Stimulated activated CD4-positive, alpha-beta T cell treated with anti-CD3 and anti-CD28 coated beads, Interleukin-2, amount 100 ng/mL, for 4 hours (primary cell): ENCODE results near the gene NCAN.
A peak's percentile ranks its signal among the peaks of the same experiment; 100 is the strongest.
"Not testable (repeated sequence)": the region's sequence is repeated elsewhere in the genome, so short reads cannot be mapped to it uniquely, and the experiment has no call there.

ENCODE experiments used
- DNase-seq: peaks from one replicate; pipeline ENCODE4 v3.0.0-alpha.2; 2020; ENCODE audit warnings: low read depth

NCAN gene

GRCh38 chr19:19211499-19212420, at the start of gene NCAN:
Gene NCAN (plus strand): TSS chr19:19211958. CDS start chr19:19216954, 4,996 bp downstream.
- no peak for DNase-seq

- DNase-seq: no peak
These were observed 49.3 kb upstream of the NCAN start for GRCh38 chr19:19162495-19162894.

DNA sequence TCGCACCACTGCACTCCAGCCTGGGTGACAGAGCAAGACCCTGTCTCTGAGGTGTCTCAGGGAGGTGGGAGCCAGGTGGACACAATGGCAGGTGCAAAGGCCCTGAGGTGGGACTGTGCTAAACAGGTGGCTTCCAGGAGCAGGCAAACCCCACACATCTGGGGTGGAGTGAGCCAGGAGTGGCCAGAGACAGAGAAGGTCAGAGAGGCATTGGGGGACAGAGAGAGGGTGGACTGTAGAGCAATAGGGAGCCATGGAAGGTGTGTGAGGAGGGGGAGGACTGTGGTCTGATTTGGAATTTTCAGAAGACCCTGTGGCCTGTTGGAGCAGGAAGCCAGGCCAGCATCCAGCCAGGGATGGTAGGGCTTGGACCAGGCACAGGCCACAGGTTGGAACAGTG, 46.4 kb upstream of the NCAN start:
- DNase-seq: no peak

- DNase-seq: no peak
These were observed 44.1 kb upstream of the NCAN start for GRCh38 chr19:19167612-19168011.

GRCh38 chr19:19169236-19170052, 42.3 kb upstream of the NCAN start:
- DNase-seq: no peak

- peak; percentile 66 for DNase-seq
These were observed 41.5 kb upstream of the NCAN start, which contains the start of gene MEF2B for GRCh38 chr19:19170053-19170872. Gene MEF2B (minus strand): TSS chr19:19170263. CDS start chr19:19150735, 19,528 bp downstream.

- no peak for DNase-seq
These were observed 40.7 kb upstream of the NCAN start for GRCh38 chr19:19170873-19171672.

DNA sequence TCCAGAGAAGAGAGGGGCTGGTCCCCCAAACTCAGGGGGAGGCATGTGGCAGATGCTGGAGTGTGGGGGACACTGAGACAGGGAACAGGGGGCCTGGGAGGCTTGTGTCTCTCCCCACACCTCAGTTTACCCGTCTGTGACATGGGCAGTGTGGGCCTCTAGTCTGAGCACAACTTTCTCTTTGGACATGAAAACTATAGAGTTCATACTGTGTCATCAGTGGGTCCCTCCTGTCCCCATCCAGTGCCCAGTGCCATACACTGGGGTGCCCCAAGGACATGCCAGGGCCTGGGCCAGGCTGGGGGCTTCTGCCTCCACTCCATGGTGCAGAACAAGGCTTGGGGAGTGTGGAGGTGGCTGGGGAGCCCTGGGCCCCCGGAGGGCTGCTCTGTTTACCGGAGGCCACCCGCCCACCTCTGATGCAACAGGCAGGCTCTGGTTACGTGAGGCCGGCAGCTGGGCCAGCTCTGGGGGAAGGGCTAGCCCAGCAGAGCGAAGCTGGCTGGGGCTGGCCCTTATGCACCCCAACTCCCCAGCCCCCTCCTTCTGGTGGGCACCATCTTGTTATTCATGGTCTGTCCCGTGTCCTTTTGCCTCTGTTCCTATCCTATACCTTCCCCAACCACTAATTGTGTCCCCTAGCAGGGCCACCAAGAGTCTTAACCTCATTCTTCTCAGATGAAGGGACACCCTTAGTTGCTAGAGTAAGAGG, 39.8 kb upstream of the NCAN start:
- DNase-seq: no peak

- not testable (repeated sequence) for DNase-seq
These were observed 38.5 kb upstream of the NCAN start for GRCh38 chr19:19173243-19173642.

- no peak for DNase-seq
These were observed 34.8 kb upstream of the NCAN start for GRCh38 chr19:19176950-19177349.

DNA sequence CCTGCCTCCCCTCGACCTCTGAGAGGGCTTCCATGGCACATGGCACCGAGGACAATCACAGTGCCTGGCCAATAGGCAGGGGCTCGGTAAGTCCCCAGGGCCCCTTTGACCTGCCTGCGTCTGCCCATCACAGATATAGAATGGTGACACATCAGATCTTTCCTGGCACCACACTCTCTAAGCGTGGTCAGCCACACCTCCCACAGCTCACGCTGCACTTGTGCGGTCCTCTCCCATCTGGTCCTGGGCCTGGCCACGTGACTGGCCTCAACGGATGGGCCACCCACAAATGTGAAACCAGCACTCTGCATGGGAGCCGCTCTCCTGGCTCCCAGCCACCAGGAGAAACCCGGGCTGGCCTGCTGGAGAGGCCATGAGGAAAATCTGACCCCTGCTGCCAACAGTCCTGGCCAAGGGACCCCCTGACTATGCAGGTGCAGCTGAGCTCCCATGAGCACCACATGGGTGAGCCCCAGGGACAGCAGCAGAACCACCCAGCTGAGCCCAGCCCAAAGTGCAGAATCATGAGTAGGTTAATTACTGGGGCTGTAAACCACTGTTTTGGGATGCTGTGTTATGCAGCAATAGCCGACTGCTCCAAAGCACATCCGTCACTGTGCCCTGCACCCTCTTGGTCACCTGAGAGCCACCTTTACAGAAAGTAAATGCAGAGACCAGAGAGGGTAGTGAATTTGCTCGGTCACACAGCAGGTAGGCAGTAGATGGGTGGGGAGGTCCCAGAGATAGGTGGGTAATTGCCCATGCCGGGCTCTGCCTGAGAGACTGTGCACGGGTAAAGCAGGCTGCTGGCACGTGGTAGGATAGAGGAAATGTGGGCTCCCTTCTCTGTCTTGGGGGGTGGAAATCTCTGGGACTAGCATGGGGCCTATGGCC, 32.0 kb upstream of the NCAN start:
- no peak for DNase-seq

GRCh38 chr19:19181488-19181998, 30.2 kb upstream of the NCAN start:
- DNase-seq: no peak

DNA sequence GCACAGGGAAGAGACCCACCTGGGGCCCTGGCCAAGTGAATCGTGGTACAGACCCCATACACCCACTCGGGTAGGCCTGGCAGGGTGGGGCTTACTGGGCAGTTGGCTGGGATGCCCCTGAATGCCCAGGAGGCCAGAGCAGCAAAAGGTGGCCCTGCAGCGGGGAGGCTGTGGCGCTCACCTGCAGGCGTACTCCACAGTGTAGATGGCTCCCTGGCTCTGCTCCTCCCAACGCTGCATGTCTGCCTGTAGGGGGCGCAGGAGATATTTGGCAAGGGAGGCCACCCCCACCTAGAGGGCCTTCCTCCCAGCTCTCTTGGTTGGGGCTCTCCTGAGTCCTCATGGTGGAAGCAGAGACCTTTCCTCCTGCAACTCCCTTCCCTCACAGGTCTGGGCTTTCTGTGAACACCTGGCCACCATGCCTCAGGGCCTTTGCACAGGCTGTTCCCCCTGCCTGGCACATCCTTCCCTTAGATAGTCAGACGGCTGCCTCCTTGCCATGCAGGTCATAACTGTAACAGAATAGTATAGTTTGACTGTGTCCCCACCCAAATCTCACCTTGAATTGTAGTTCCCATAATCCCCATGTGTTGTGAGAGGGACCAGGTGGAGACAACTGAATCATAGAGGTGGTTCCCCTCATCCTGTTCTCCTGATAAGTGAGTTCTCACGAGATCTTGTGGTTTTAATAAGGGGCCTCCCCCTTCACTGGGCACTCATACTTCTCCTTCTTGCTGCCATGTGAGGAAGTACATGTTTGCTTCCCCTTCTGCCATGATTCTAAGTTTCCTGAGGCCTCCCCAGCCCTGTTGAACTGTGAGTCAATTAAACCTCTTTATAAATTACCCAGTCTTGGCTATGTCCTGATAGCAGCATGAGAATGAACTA, 25.7 kb upstream of the NCAN start:
- peak; percentile 50 for DNase-seq

GRCh38 chr19:19186742-19187141, 25.0 kb upstream of the NCAN start:
- DNase-seq: no peak

DNA sequence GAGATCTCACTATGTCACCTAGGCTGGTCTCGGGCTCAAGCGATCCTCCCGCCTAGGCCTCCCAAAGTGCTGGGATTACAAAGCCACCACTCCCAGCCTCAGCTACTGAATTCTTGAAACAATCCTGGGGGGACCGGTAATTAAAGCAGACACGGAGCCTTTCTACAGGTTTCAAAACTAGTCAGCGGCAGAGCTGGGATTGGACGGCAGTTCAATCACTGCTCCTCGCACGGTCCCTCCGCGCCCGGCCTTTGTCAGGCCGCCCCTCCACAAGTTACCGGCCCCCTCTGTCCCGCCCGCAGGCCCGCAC, 20.0 kb upstream of the NCAN start:
- DNase-seq: no peak

DNA sequence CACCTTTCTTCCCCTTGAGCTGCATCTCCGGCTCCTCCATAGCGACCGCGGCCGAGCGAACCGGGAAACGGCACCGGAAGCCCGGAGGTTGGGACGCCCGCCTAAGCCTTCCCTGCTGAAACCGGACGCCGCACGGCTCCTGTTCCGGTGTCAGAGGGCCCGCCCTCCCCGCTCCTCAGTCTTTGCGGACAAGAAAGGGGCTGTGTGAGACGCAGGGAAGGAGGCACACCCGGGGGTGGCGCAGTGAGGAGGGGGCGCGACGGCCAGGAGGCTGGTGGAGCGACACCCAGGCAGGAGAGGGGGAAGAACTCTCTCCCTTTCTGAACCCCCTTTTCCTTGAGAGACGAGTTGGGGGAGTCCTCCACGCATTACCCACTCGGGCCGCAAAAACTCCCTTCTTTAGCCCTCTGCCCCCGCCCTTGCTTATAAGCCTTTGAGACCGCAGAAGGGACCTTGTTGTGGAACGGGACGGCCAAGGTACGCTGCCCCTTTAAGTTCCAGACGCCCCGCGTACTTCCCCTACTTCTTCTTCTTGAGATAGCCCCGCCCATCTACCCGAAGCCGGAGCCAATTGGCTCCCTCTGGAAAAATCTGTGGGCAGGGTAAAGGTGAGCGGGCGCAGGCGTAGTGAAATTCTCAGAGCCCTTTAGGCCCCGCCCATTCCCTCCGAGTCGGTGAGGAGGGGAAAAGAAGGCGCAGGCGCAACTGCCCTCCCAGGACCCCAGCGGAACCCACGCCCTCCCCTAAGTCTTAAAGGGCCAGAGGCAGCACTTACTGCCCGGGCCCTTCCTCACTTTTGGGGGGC, 19.5 kb upstream of the NCAN start, which contains the start of the genes BORCS8 and RFXANK:
BORCS8 (minus strand) TSS at position 75 of the 805 bp plus-strand sequence; CDS start at position 40, 35 bp downstream.
RFXANK (plus strand) TSS at position 181 of the 805 bp plus-strand sequence. CDS start 1,689 bp downstream, outside the sequence.
- peak; percentile 99 for DNase-seq

DNA sequence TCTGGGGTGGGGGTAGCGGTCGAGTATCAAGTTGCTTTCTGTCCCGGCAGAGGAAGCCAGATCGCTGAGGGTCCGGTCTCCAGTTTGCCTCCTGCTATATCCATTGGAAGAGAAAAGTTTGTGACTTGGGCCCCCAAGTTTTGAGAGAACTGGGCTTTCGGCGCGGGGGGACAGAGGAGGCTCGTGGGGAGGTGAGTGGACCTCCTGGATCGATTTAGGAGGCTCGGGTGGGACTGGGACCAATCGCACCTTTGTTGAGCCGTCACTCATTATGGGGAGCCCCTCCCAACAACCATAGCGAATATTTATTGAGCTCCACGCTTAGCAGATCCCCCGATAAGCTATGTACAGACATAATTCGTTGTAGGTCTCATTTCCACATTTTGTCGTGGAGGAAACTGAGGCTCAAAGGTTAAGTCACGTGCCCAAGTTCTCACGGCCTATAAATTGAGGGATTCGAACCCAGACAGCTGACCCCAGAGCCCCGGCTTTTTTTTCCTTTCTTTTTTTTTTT, 18.8 kb upstream of the NCAN start:
- no peak for DNase-seq
